SU-DHL-6 (cell line): ENCODE data around the gene KRTAP13-2.
A peak's percentile ranks its signal among the peaks of the same experiment; 100 is the strongest.

Source experiments
- H2AFZ ChIP-seq: fragments of 200-600 bp; sonication (generic); 2 replicates; pipeline ENCODE4 v1.6.1; 2014; ENCODE audit warnings: low read depth, mild to moderate bottlenecking, moderate library complexity, mixed read lengths, antibody characterized with exemption, low read length; ENCODE audit not compliant: severe bottlenecking
- H3F3A ChIP-seq: fragments of 200-600 bp; shearing (Covaris generic); 2 replicates; pipeline ENCODE4 v1.6.0; 2016; ENCODE audit warnings: antibody characterized with exemption, mild to moderate bottlenecking; ENCODE audit not compliant: insufficient read depth
- H3K27ac ChIP-seq: fragments of 200-600 bp; sonication (generic); 2 replicates; pipeline ENCODE4 v1.5.1; 2016; ENCODE audit warnings: low read depth, mild to moderate bottlenecking, low read length, moderate library complexity, mixed read lengths
- H3K27me3 ChIP-seq: fragments of 200-600 bp; sonication (generic), shearing (Covaris generic); 2 replicates; pipeline ENCODE4 v1.6.0; 2014; ENCODE audit warnings: mild to moderate bottlenecking, low read length
- H3K36me3 ChIP-seq: fragments of 200-600 bp; sonication (generic); 2 replicates; pipeline ENCODE4 v1.6.1; 2014; ENCODE audit warnings: mild to moderate bottlenecking, low read length, mixed read lengths
- H3K4me2 ChIP-seq: fragments of 300-600, 200-600 bp; shearing (Covaris generic), sonication (generic); 2 replicates; pipeline ENCODE4 v1.6.0; 2014; ENCODE audit warnings: low read length, low read depth, mild to moderate bottlenecking; ENCODE audit not compliant: poor library complexity, severe bottlenecking
- H3K4me3 ChIP-seq: fragments of 200-600 bp; sonication (generic); 2 replicates; pipeline ENCODE4 v1.5.1; 2014; ENCODE audit warnings: antibody characterized with exemption, low read length, mild to moderate bottlenecking, mixed read lengths; ENCODE audit not compliant: insufficient read depth, poor library complexity, severe bottlenecking
- H3K79me2 ChIP-seq: fragments of 200-600 bp; sonication (generic); 2 replicates; pipeline ENCODE4 v1.6.1; 2014; ENCODE audit warnings: mild to moderate bottlenecking, low read length, moderate library complexity; ENCODE audit not compliant: insufficient read depth
- H3K9ac ChIP-seq: fragments of 200-600 bp; sonication (generic); 2 replicates; pipeline ENCODE4 v1.7.0; 2014; ENCODE audit warnings: mild to moderate bottlenecking, low read length
- H3K9me2 ChIP-seq: fragments of 200-600 bp; sonication (generic); replicated peaks from 2 replicates; pipeline ENCODE4 v1.6.1; 2014; ENCODE audit warnings: low read length; ENCODE audit not compliant: insufficient read depth
- H3K9me3 ChIP-seq: fragments of 200-600 bp; sonication (generic); 2 replicates; pipeline ENCODE4 v1.6.1; 2014; ENCODE audit warnings: low read length, mixed read lengths; ENCODE audit not compliant: insufficient read depth
- H4K20me1 ChIP-seq: fragments of 200-600 bp; sonication (generic); 2 replicates; pipeline ENCODE4 v1.6.1; 2014; ENCODE audit warnings: low read depth, mild to moderate bottlenecking, antibody characterized with exemption, low read length, moderate library complexity, mixed read lengths
- EZH2phosphoT487 ChIP-seq: fragments of 200-600 bp; sonication (generic), shearing (Covaris generic); conservative IDR thresholded peaks from 2 replicates; pipeline ENCODE4 v1.6.1; 2018; ENCODE audit warnings: mild to moderate bottlenecking, antibody characterized with exemption, low read length, moderate library complexity, mixed read lengths
- TF ChIP-seq, protein P1 (sequence below): fragments of 200-600 bp; sonication (generic); IDR thresholded peaks from one replicate; pipeline ENCODE4 v1.5.1; 2017; ENCODE audit warnings: antibody characterized with exemption, mild to moderate bottlenecking, low read length, moderate library complexity; ENCODE audit not compliant: insufficient read depth, poor library complexity, severe bottlenecking

Gene KRTAP13-2

DNA sequence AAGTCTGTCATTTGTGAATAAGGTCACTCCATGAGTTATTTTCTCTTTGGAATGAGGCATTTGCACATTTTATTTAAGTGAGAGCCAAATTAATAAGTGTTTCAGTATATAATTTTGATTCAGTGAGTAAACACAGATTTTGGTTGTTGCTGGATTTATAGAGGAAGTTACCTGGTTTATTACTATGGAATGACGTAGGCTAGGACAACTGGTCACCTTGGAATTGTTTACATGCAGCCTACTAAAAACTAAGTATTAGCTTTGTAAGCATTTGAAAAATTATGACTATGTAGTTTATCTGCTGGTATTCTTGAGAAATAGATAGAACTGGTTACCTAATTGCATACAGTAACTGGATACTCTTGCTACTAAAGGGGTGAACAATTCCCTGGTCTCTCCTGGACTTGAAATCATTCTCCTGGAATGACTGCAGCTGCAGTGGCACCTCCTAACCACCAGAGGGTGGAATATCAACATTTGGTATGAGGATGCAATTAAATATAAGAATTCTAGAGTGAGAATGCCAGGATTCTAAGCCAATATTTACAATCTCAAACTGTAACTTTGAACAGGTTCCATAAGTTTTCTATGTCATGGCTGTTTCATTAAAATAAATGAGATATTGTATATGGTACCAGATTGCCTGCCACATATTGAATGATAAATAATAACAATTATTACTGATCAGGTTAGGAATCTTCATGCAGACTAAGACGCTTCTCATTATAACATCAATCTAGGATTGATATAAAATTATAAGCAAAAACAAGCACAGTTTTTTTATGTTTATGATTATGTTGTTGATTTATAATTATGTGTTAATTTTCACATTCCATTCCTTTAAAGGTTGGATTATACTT, 31.1 kb downstream of the KRTAP13-2 start:
- H3K4me2 ChIP-seq = no peak overlapping the region
- TF ChIP-seq, protein P1, sequence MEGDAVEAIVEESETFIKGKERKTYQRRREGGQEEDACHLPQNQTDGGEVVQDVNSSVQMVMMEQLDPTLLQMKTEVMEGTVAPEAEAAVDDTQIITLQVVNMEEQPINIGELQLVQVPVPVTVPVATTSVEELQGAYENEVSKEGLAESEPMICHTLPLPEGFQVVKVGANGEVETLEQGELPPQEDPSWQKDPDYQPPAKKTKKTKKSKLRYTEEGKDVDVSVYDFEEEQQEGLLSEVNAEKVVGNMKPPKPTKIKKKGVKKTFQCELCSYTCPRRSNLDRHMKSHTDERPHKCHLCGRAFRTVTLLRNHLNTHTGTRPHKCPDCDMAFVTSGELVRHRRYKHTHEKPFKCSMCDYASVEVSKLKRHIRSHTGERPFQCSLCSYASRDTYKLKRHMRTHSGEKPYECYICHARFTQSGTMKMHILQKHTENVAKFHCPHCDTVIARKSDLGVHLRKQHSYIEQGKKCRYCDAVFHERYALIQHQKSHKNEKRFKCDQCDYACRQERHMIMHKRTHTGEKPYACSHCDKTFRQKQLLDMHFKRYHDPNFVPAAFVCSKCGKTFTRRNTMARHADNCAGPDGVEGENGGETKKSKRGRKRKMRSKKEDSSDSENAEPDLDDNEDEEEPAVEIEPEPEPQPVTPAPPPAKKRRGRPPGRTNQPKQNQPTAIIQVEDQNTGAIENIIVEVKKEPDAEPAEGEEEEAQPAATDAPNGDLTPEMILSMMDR = peak; percentile 80
- TF ChIP-seq EZH2phosphoT487 = no peak
- H3F3A ChIP-seq = no peaks in the 10 kb centered on the region
- H2AFZ ChIP-seq = no peak overlapping the region
- H3K9me2 ChIP-seq = no peaks in the 10 kb centered on the region
- no peak overlapping the region for H3K4me3 ChIP-seq
- no peak overlapping the region for H3K9ac ChIP-seq
- no peaks in the 10 kb centered on the region for H3K9me3 ChIP-seq
- H3K36me3 ChIP-seq = no peaks in the 10 kb centered on the region
- H3K27me3 ChIP-seq = no peaks in the 10 kb centered on the region
- no peaks in the 10 kb centered on the region for H3K79me2 ChIP-seq
- no peak overlapping the region for H3K27ac ChIP-seq
- H4K20me1 ChIP-seq = no peaks in the 10 kb centered on the region

DNA sequence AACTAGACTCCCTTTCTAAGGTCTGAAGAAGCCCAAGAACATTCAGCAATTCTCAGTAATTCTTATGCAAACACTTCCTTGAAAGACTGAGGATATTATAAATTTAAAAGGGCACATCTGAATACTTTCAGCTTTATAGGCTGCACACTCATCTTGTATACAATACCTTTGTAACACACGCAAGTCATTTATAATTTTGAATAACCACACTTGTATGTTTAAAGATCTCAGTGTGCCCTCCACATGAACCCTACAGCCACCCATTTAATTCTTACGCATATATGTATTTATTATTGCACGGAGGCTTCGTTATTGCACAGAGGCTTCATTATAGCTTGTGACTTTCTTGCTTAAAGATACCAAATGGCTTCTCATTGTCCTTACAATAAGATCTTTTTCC, 33.4 kb downstream of the KRTAP13-2 start:
- no peaks in the 10 kb centered on the region for H4K20me1 ChIP-seq
- H3K9ac ChIP-seq = no peak overlapping the region
- no peak overlapping the region for H3K27ac ChIP-seq
- no peaks in the 10 kb centered on the region for H3F3A ChIP-seq
- no peaks in the 10 kb centered on the region for H3K36me3 ChIP-seq
- H3K4me3 ChIP-seq = no peak overlapping the region
- no peak overlapping the region for H2AFZ ChIP-seq
- H3K9me3 ChIP-seq = no peaks in the 10 kb centered on the region
- H3K27me3 ChIP-seq = no peaks in the 10 kb centered on the region
- H3K4me2 ChIP-seq = no peak overlapping the region
- no peaks in the 10 kb centered on the region for H3K79me2 ChIP-seq
- no peaks in the 10 kb centered on the region for H3K9me2 ChIP-seq
- no peak for TF ChIP-seq EZH2phosphoT487
- TF ChIP-seq, protein P1 = no peak

DNA sequence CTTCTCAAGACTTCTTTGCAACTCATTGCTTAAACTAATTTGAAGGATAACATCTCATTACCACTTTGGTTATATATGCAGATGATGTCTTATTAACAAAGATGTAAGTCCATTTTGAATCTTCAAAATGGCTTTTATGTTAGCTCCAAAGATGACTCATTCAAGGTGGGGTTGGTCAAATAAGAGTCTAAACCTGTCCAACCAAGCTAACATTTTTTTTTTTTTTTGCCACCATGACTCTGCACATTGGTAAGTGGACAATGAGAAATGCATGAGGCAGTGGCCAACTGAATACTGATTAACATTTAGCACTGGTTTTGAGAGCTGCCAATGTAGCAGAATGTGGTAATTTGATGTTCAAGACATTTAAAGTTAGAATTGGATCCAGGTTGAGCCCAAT, 34.3 kb downstream of the KRTAP13-2 start:
- H3K4me3 ChIP-seq = no peak overlapping the region
- H3K79me2 ChIP-seq = no peaks in the 10 kb centered on the region

More for the DNA sequence above, 34.3 kb downstream of the KRTAP13-2 start:
- H3K27me3 ChIP-seq = no peaks in the 10 kb centered on the region
- no peak overlapping the region for H3K9ac ChIP-seq
- H3K27ac ChIP-seq = no peak overlapping the region
- TF ChIP-seq, protein P1 = no peak
- TF ChIP-seq EZH2phosphoT487 = no peak
- H3K9me2 ChIP-seq = no peaks in the 10 kb centered on the region
- H3K4me2 ChIP-seq = no peak overlapping the region
- H3K36me3 ChIP-seq = no peaks in the 10 kb centered on the region
- no peaks in the 10 kb centered on the region for H3K9me3 ChIP-seq
- H3F3A ChIP-seq = no peaks in the 10 kb centered on the region
- no peaks in the 10 kb centered on the region for H4K20me1 ChIP-seq
- no peak overlapping the region for H2AFZ ChIP-seq
